Measurements from ENCODE around the gene TEPSIN.

DNA sequence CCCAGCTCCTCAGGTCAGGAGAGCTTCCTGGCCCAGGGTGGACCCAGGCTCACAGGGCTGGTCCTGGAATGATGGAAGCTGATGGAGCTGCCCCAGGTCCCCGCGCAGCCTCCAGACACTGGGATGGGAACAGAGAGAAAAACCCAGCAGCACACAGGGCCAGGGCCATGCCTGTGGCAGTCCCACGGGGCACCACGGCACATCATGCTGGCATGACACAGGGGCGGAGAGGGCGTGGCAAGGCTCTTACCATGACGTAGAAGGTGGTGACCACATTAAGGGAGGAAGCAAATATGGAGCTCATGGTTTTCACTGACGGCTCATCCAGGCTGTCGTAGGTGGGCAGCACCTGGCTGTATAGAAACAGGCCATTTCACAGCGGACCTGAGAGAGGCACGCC, 37.9 kb upstream of the TEPSIN start:
- TF ChIP-seq CEBPB (IDR thresholded peaks at IDR 0.05; ENCODE audit: borderline replicate concordance, low read depth, low read length): no peak
- TF ChIP-seq, protein P1, sequence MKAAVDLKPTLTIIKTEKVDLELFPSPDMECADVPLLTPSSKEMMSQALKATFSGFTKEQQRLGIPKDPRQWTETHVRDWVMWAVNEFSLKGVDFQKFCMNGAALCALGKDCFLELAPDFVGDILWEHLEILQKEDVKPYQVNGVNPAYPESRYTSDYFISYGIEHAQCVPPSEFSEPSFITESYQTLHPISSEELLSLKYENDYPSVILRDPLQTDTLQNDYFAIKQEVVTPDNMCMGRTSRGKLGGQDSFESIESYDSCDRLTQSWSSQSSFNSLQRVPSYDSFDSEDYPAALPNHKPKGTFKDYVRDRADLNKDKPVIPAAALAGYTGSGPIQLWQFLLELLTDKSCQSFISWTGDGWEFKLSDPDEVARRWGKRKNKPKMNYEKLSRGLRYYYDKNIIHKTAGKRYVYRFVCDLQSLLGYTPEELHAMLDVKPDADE (CRISPR knock-in tag; IDR thresholded peaks at IDR 0.05): no peak
- TF ChIP-seq SIN3A (IDR thresholded peaks at IDR 0.05; ENCODE audit: borderline replicate concordance, low read depth, low read length): no peak
